GM12872 (cell line): Measurements from ENCODE around the gene SDS.

Experiments used
- CTCF ChIP-seq: IDR thresholded peaks from 3 replicates; pipeline ENCODE4 v1.5.1; 2011; ENCODE audit warnings: low read depth, mild to moderate bottlenecking, low read length, moderate library complexity; ENCODE audit not compliant: insufficient read depth

Gene SDS

DNA sequence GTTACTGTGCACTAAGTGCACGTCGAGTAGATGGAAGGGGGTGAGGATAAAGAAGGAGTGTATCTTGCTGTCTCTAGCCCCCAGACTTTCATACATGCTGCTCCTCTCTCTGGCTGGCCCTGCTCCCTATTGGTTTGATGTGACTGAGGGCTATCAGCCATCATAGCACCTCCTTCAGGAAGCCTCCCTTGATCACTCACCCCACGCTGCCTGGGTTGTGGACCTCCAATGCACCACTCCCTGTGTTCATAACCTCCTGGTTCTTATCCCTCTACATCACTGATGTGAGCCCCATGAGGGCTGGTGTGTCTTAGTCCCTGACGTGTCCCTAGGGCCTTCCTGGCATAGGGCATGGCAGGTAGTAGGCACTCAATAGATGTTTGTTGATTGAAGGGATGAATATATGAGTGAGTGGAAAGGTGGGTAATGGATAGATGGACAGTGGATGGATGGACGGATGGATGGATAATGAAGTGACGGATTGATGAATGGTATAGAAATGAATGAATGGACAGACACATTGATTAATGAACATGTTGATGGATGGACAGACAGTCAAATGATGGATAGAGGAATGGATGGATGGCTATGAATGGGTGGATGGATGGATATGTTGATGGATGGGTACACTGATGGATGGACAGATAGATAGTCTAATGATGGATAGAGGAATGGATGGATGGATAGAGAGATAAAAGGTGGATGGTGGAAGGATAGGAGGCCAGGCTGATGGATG lies 33.5 kb upstream of the SDS start:
- no peak for TF ChIP-seq CTCF

DNA sequence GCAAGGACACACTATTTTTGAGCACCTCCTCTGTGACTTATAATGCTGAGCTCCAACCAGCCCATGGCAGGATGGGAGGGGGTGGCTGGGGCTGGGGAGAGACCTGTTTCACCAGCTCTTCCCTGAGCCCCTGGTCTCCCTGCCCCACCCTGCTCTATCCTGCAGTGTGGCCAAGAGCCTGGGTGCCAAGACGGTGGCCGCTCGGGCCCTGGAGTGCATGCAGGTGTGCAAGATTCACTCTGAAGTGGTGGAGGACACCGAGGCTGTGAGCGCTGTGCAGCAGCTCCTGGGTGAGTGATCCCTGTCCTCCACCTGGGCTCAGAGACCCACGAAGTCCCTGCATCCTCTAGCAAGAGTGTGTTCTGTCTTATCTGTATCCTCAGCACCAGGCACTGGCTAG lies 32.9 kb upstream of the SDS start:
- TF ChIP-seq CTCF: no peak

DNA sequence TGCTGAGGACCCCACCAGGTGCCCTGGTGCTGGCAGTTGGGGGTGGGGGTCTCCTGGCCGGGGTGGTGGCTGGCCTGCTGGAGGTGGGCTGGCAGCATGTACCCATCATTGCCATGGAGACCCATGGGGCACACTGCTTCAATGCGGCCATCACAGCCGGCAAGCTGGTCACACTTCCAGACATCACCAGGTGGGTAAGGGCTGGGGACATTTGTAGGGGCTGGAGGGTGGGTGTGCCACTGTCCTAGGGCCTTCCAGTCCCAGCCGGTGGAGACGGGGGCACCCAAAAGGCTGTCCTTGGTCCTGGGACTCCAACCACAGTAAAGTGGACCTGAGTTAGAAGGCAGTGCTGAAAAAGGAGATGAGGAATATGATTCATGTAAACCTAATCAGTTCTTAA lies 31.7 kb upstream of the SDS start:
- no peak for TF ChIP-seq CTCF

DNA sequence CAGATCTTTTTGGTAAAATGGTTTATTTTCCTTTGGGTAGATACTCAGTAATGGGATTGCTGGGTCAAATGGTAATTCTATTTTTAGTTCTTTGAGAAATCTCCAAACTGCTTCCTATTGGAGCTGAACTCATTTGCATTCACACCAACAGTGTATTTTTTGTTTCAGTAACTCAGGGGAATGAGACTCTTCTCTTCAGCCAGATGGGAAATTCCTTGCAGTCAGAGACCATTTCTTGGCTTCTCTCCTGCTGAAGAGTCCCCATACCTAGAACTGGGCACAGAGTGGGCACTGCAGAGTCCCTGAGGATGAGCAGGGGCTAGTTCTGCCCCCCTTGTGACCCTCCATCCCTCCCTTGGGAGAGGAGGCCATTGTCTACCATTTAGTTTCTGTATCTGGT lies 29.3 kb upstream of the SDS start:
- TF ChIP-seq CTCF: no peak

- TF ChIP-seq CTCF: no peak
Measured at GRCh38 chr12:113428482-113428881, 24.8 kb upstream of the SDS start.

- no peak for TF ChIP-seq CTCF
Measured at GRCh38 chr12:113427882-113428281, 24.2 kb upstream of the SDS start.

GRCh38 chr12:113425960-113426453 lies 22.3 kb upstream of the SDS start:
- TF ChIP-seq CTCF: no peak
